Measurements from ENCODE around the gene ANKK1.

ANKK1 gene

DNA sequence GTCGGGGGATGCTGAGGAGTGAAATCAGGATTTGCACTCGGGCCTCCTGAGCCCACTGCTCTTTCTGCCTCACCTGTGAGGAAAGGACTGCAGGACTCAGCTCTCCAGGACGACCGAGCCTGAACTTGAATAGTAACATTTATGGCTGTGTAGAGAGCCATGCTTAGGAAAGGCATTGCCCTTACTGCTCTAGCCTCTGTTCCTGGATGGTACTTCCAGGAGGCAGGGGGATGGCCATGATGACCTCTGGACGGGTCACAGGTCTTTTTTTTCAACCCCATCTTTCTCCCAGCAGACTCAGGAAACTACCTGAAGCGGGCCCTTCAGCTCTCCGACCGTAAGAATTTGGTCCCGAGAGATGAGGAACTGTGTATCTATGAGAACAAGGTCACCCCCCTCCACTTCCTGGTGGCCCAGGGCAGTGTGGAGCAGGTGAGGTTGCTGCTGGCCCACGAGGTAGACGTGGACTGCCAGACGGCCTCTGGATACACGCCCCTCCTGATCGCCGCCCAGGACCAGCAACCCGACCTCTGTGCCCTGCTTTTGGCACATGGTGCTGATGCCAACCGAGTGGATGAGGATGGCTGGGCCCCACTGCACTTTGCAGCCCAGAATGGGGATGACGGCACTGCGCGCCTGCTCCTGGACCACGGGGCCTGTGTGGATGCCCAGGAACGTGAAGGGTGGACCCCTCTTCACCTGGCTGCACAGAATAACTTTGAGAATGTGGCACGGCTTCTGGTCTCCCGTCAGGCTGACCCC, 11.3 kb downstream of the ANKK1 start:
- no peaks in the 10 kb centered on the region for H3K9me3 ChIP-seq (ENCODE audit: insufficient read depth, low read length)
- no peak for DNase-seq (ENCODE audit: low read depth, low spot score)
- no peak for TF ChIP-seq ZNF274 (IDR thresholded peaks at IDR 0.05; ENCODE audit: low read depth, low read length)
- no peak for TF ChIP-seq YY1 (IDR thresholded peaks at IDR 0.05; ENCODE audit: insufficient read depth, insufficient read length)
- no peak for TF ChIP-seq SUZ12 (IDR thresholded peaks at IDR 0.05; ENCODE audit: extremely low read depth, insufficient read depth, insufficient read length)
- no peaks in the 10 kb centered on the region for H3K36me3 ChIP-seq (ENCODE audit: insufficient read depth, insufficient read length, low read length)
- peaks cover 5% of the 10 kb centered on the region for H3K27me3 ChIP-seq (ENCODE audit: insufficient read depth, insufficient read length)
- H3K9ac ChIP-seq (ENCODE audit: insufficient read length, low read depth), result no peak overlapping the region
- H3K4me1 ChIP-seq (ENCODE audit: insufficient read depth, insufficient read length), result peaks cover 3% of the 10 kb centered on the region
- no peak overlapping the region for H3K4me3 ChIP-seq (ENCODE audit: insufficient read length, low read depth)

DNA sequence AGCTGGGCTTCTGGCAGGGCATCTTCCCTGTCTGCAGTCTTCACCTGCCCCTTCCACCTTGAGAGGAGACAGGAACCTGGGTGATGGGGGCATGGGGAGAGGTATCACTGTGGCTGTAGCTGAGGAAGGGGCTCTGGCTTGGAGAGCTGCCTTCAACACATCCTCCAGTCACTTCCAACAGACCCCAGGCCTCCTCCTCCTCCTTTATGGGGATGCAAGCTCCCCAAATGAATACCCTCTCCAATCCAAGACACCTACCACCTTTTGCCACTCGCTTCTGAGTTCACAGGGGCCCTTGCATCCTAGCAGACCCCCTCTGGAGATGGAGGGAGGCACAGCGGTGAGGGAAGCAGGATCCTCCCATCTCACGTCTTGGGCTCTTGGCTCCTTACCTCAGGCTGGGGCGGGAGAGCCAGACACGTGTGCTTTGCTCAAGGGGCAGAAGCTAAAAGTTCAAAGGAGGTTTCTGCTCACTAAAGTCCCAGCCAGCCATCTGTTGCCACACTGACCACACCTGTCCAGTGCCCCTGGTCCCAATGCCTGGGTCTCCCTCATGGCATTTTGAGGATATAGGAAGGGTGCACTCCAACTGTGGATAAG, 13.2 kb downstream of the ANKK1 start:
- Histone ChIP-seq H3K9ac (ENCODE audit: insufficient read length, low read depth) (no peak overlapping the region), H3K9me3 (ENCODE audit: insufficient read depth, low read length) (no peaks in the 10 kb centered on the region), H3K4me3 (ENCODE audit: insufficient read length, low read depth) (no peak overlapping the region), H3K4me1 (ENCODE audit: insufficient read depth, insufficient read length) (peaks cover 3% of the 10 kb centered on the region), H3K27me3 (ENCODE audit: insufficient read depth, insufficient read length) (peaks cover 10% of the 10 kb centered on the region), H3K36me3 (ENCODE audit: insufficient read depth, insufficient read length, low read length) (no peaks in the 10 kb centered on the region)
- no peak for TF ChIP-seq ZNF274 (IDR thresholded peaks at IDR 0.05; ENCODE audit: low read depth, low read length)
- TF ChIP-seq YY1 (IDR thresholded peaks at IDR 0.05; ENCODE audit: insufficient read depth, insufficient read length), result no peak
- no peak for TF ChIP-seq SUZ12 (IDR thresholded peaks at IDR 0.05; ENCODE audit: extremely low read depth, insufficient read depth, insufficient read length)
- DNase-seq (ENCODE audit: low read depth, low spot score), result no peak

DNA sequence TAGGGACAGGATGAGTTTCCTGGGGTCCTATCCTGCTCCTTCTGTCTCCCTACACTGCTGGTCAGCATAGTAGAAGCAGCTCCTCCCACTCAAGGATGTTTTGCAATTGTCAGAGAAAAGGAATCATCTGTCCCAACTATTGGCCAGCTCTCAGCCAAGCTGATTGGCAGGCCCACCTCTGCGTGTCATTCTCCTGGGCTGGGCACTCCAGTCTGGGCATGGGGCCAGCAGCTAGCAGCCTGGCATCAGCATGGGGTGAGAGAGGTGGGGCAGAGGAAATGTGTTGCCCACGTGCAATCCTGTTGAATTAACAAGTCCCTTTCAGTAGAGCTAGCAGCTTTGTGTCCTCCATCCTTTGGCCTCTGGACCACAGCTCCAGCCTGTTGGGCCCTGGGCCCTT, 14.1 kb downstream of the ANKK1 start:
- Histone ChIP-seq H3K9ac (ENCODE audit: insufficient read length, low read depth) (no peak overlapping the region), H3K27me3 (ENCODE audit: insufficient read depth, insufficient read length) (peaks cover 10% of the 10 kb centered on the region), H3K9me3 (ENCODE audit: insufficient read depth, low read length) (no peaks in the 10 kb centered on the region), H3K36me3 (ENCODE audit: insufficient read depth, insufficient read length, low read length) (no peaks in the 10 kb centered on the region), H3K4me1 (ENCODE audit: insufficient read depth, insufficient read length) (peaks cover 6% of the 10 kb centered on the region), H3K4me3 (ENCODE audit: insufficient read length, low read depth) (no peak overlapping the region)
- DNase-seq (ENCODE audit: low read depth, low spot score), result no peak
- no peak for TF ChIP-seq YY1 (IDR thresholded peaks at IDR 0.05; ENCODE audit: insufficient read depth, insufficient read length)
- no peak for TF ChIP-seq SUZ12 (IDR thresholded peaks at IDR 0.05; ENCODE audit: extremely low read depth, insufficient read depth, insufficient read length)
- no peak for TF ChIP-seq ZNF274 (IDR thresholded peaks at IDR 0.05; ENCODE audit: low read depth, low read length)

DNA sequence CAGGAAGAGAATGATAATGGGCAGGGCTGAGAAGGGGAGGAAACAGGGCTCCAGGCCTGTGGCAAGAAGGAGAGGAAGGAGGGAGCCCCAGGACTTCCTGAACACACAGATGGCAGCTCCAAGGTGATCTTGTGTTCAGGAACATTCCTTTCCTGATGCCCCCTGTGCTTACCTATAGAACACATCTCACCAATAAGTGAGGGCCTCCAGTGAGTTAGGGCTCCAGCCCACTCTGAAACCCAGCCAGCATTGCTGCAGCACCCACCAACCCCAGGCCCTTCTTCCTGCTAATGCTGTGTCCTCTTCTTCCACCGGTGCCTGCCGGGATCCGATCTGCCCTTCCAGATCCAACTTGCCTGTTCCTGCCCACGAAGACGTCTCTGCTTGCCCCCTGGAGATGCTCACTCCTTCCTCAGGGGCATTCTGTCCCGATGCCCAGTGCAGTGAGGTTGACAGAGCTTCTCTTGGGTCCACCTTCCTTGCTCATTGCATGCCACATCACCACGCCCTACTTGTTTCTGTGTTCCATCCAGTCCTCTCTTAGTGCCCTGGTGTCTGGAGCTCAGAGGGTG, 17.4 kb downstream of the ANKK1 start:
- H3K36me3 ChIP-seq (ENCODE audit: insufficient read depth, insufficient read length, low read length), result no peaks in the 10 kb centered on the region
- no peaks in the 10 kb centered on the region for H3K9me3 ChIP-seq (ENCODE audit: insufficient read depth, low read length)
- no peak overlapping the region for H3K9ac ChIP-seq (ENCODE audit: insufficient read length, low read depth)
- H3K4me3 ChIP-seq (ENCODE audit: insufficient read length, low read depth), result no peak overlapping the region
- TF ChIP-seq ZNF274 (IDR thresholded peaks at IDR 0.05; ENCODE audit: low read depth, low read length) (no peak), YY1 (IDR thresholded peaks at IDR 0.05; ENCODE audit: insufficient read depth, insufficient read length) (no peak), SUZ12 (IDR thresholded peaks at IDR 0.05; ENCODE audit: extremely low read depth, insufficient read depth, insufficient read length) (no peak)
- peaks cover 10% of the 10 kb centered on the region for H3K27me3 ChIP-seq (ENCODE audit: insufficient read depth, insufficient read length)
- DNase-seq (ENCODE audit: low read depth, low spot score), result no peak
- peaks cover 3% of the 10 kb centered on the region for H3K4me1 ChIP-seq (ENCODE audit: insufficient read depth, insufficient read length)

DNA sequence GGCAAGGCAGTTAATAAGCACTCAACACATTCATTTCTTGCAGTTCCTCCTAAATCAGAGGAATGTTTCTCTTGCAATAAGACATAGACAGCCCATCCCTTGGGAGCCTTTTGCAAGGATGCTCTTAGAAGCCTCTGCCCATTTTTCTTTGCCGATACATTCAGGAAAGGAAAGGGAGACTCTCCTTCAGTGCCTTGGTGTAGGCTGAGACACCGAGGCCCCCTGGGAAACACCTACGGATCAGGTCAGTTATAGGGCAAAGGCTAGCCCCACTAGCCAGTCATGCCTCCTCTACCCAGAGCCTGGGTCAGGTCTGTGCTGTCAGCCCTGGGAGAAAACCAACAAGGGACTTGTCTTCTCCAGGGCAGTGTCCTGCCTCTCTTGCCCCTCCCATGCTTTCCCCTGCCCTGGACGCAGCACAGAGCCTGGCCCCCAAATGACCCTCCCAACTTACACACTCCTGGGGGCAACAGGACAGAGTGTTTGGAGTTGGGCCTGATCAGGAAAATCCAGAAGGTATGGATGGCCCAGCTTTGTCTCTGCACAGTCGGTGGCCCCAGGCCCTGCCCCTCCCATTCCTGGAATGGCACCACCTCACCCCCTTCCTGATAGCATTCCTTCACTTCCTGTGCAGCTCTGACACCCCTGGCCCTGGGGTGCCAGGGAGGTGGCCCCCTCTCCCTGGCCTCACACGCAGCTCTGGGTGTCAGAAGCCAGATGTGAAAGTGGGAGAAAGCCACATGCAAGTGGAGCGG, 18.3 kb downstream of the ANKK1 start:
- peaks cover 10% of the 10 kb centered on the region for H3K27me3 ChIP-seq (ENCODE audit: insufficient read depth, insufficient read length)
- TF ChIP-seq SUZ12 (IDR thresholded peaks at IDR 0.05; ENCODE audit: extremely low read depth, insufficient read depth, insufficient read length) (no peak), ZNF274 (IDR thresholded peaks at IDR 0.05; ENCODE audit: low read depth, low read length) (no peak), YY1 (IDR thresholded peaks at IDR 0.05; ENCODE audit: insufficient read depth, insufficient read length) (no peak)
- H3K9ac ChIP-seq (ENCODE audit: insufficient read length, low read depth), result no peak overlapping the region
- no peaks in the 10 kb centered on the region for H3K36me3 ChIP-seq (ENCODE audit: insufficient read depth, insufficient read length, low read length)
- DNase-seq (ENCODE audit: low read depth, low spot score), result no peak
- peaks cover 3% of the 10 kb centered on the region for H3K4me1 ChIP-seq (ENCODE audit: insufficient read depth, insufficient read length)
- no peaks in the 10 kb centered on the region for H3K9me3 ChIP-seq (ENCODE audit: insufficient read depth, low read length)
- no peak overlapping the region for H3K4me3 ChIP-seq (ENCODE audit: insufficient read length, low read depth)

DNA sequence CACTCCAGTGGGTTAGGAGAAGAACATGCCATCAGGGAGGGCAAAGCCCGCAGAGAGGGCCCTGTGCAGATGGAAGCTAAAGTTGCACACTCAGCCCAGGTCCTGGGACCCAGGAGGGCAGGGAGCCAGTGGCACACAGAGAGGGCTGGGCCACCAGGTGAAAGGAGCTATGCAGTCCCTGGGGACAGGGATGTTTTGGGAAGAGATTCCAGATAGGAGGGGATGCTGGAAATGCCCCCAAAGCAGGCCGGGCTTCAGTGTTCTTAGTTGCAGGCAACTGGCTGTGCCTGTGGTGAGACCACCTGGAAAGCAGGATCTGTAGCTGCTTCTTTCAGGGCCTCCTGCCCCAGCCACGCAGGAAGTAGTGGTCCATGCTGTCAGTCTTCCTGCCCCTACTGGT, 19.6 kb downstream of the ANKK1 start:
- Histone ChIP-seq H3K36me3 (ENCODE audit: insufficient read depth, insufficient read length, low read length) (no peaks in the 10 kb centered on the region), H3K27me3 (ENCODE audit: insufficient read depth, insufficient read length) (peaks cover 10% of the 10 kb centered on the region), H3K4me1 (ENCODE audit: insufficient read depth, insufficient read length) (peaks cover 3% of the 10 kb centered on the region), H3K9me3 (ENCODE audit: insufficient read depth, low read length) (no peaks in the 10 kb centered on the region), H3K4me3 (ENCODE audit: insufficient read length, low read depth) (no peak overlapping the region), H3K9ac (ENCODE audit: insufficient read length, low read depth) (no peak overlapping the region)
- no peak for DNase-seq (ENCODE audit: low read depth, low spot score)
- no peak for TF ChIP-seq SUZ12 (IDR thresholded peaks at IDR 0.05; ENCODE audit: extremely low read depth, insufficient read depth, insufficient read length)
- no peak for TF ChIP-seq YY1 (IDR thresholded peaks at IDR 0.05; ENCODE audit: insufficient read depth, insufficient read length)
- no peak for TF ChIP-seq ZNF274 (IDR thresholded peaks at IDR 0.05; ENCODE audit: low read depth, low read length)
